Amniotic stem cell (primary cell): ENCODE measurements around the gene KCNH8.
"Not testable (repeated sequence)": the region's sequence is repeated elsewhere in the genome, so short reads cannot be mapped to it uniquely, and the experiment has no call there.

ENCODE experiments used
- DNase-seq: peaks from one replicate; lab custom pipeline; 2025; lab: John Stamatoyannopoulos, UW

Gene KCNH8

GRCh38 chr3:19183584-19183983 lies 35.3 kb downstream of the KCNH8 start:
- no peak for DNase-seq

GRCh38 chr3:19190126-19190525 lies 41.8 kb downstream of the KCNH8 start:
- no peak for DNase-seq

GRCh38 chr3:19190602-19191001 lies 42.3 kb downstream of the KCNH8 start:
- DNase-seq = no peak

- DNase-seq = no peak
Observed at GRCh38 chr3:19199131-19199530, 50.8 kb downstream of the KCNH8 start.

- no peak for DNase-seq
Observed at GRCh38 chr3:19202303-19202702, 54.0 kb downstream of the KCNH8 start.

GRCh38 chr3:19202754-19203153 lies 54.4 kb downstream of the KCNH8 start:
- no peak for DNase-seq

- no peak for DNase-seq
Observed at GRCh38 chr3:19206540-19206939, 58.2 kb downstream of the KCNH8 start.

GRCh38 chr3:19213603-19214220 lies 65.4 kb downstream of the KCNH8 start:
- no peak for DNase-seq

- no peak for DNase-seq
Observed at GRCh38 chr3:19215427-19215826, 67.1 kb downstream of the KCNH8 start.

- DNase-seq = no peak
Observed at GRCh38 chr3:19216669-19217337, 68.5 kb downstream of the KCNH8 start.

GRCh38 chr3:19220311-19220710 lies 72.0 kb downstream of the KCNH8 start:
- DNase-seq = no peak

GRCh38 chr3:19221081-19221480 lies 72.8 kb downstream of the KCNH8 start:
- DNase-seq = no peak

- no peak for DNase-seq
Observed at GRCh38 chr3:19226479-19226878, 78.2 kb downstream of the KCNH8 start.

- DNase-seq = no peak
Observed at GRCh38 chr3:19228167-19228566, 79.9 kb downstream of the KCNH8 start.

- no peak for DNase-seq
Observed at GRCh38 chr3:19229086-19229485, 80.8 kb downstream of the KCNH8 start.

GRCh38 chr3:19229881-19230280 lies 81.6 kb downstream of the KCNH8 start:
- DNase-seq = not testable (repeated sequence)

- no peak for DNase-seq
Observed at GRCh38 chr3:19231792-19232461, 83.6 kb downstream of the KCNH8 start.

GRCh38 chr3:19232566-19232965 lies 84.3 kb downstream of the KCNH8 start:
- no peak for DNase-seq

GRCh38 chr3:19233882-19234784 lies 85.8 kb downstream of the KCNH8 start:
- not testable (repeated sequence) for DNase-seq

- DNase-seq = no peak
Observed at GRCh38 chr3:19248143-19248542, 99.8 kb downstream of the KCNH8 start.

GRCh38 chr3:19248767-19249166 lies 100.5 kb downstream of the KCNH8 start:
- no peak for DNase-seq

GRCh38 chr3:19250959-19251610 lies 102.8 kb downstream of the KCNH8 start:
- DNase-seq = no peak
